Smooth muscle cell (in vitro differentiated cells): ENCODE measurements around the gene OSBPL5. TPM values are rescaled to one million over a fixed set of nuclear protein-coding genes. Genes with fewer than 3 reads are reported as not detected.

Source experiments
- DNase-seq: peaks from one replicate; lab custom pipeline; 2025; ENCODE audit not compliant: unreplicated experiment; lab: John Stamatoyannopoulos, UW
- H2AFZ ChIP-seq: fragments of 200-600 bp; sonication (generic); 2 replicates; pipeline ENCODE4 v1.6.0; 2016; ENCODE audit warnings: antibody characterized with exemption, low read depth, mild to moderate bottlenecking
- H3F3A ChIP-seq: fragments of 200-600 bp; sonication (generic); 2 replicates; pipeline ENCODE4 v1.6.0; 2017; ENCODE audit warnings: antibody characterized with exemption, low read depth
- H3K27ac ChIP-seq: fragments of 200-600 bp; sonication (generic); 2 replicates; pipeline ENCODE4 v1.5.1; 2016; ENCODE audit warnings: low read depth, mild to moderate bottlenecking
- H3K27me3 ChIP-seq: fragments of 200-600 bp; sonication (generic); 2 replicates; pipeline ENCODE4 v1.6.1; 2016; ENCODE audit warnings: low read depth, mild to moderate bottlenecking
- H3K36me3 ChIP-seq: fragments of 200-600 bp; sonication (generic); 2 replicates; pipeline ENCODE4 v1.5.1; 2016; ENCODE audit warnings: low read depth
- H3K4me1 ChIP-seq: fragments of 200-600 bp; sonication (generic); 2 replicates; pipeline ENCODE4 v1.5.1; 2016; ENCODE audit warnings: low read depth
- H3K4me2 ChIP-seq: fragments of 200-600 bp; sonication (generic); 2 replicates; pipeline ENCODE4 v1.6.0; 2016; ENCODE audit warnings: mild to moderate bottlenecking
- H3K4me3 ChIP-seq: fragments of 200-600 bp; sonication (generic); 2 replicates; pipeline ENCODE4 v1.5.1; 2016; ENCODE audit warnings: mild to moderate bottlenecking
- H3K79me2 ChIP-seq: fragments of 200-600 bp; sonication (generic); 2 replicates; pipeline ENCODE4 v1.6.0; 2016; ENCODE audit warnings: low read depth, mild to moderate bottlenecking
- H3K9ac ChIP-seq: fragments of 200-600 bp; sonication (generic); 2 replicates; pipeline ENCODE4 v1.6.0; 2016; ENCODE audit warnings: low read depth
- H3K9me3 ChIP-seq: fragments of 200-600 bp; sonication (generic); replicated peaks from 2 replicates; pipeline ENCODE4 v1.5.1; 2016; ENCODE audit warnings: low read depth
- H4K20me1 ChIP-seq: fragments of 200-600 bp; sonication (generic); 2 replicates; pipeline ENCODE4 v1.6.0; 2016; ENCODE audit warnings: low read depth
- WGBS: methylation state at CpG from one replicate; pipeline ENCODE4 v1.1.7; 2016; ENCODE audit warnings: low lambda C conversion rate; 5-methylcytosine and 5-hydroxymethylcytosine counted together
- polyA plus RNA-seq: library from polyadenylated mRNA; unstranded; fragments of >200 nt; fragmentation: Nextera tagmentation; extraction: Ambion mirVana; gene quantifications from 2 replicates; pipeline ENCODE4 v1.2.1, GENCODE V29; 2016
- total RNA-seq: library from RNA; depleted of rRNA; stranded (reverse); fragments of >200 nt; gene quantifications from 2 replicates; pipeline ENCODE4 v1.2.3, GENCODE V29; 2014
- TF ChIP-seq, protein P1 (sequence below): fragments of 200-600 bp; sonication (generic); IDR thresholded peaks from 2 replicates; pipeline ENCODE4 v1.5.1; 2017; ENCODE audit warnings: borderline replicate concordance, mild to moderate bottlenecking, antibody characterized with exemption; ENCODE audit not compliant: insufficient read depth, poor library complexity, severe bottlenecking

Gene OSBPL5
- total and polyA plus RNA-seq, 2 experiments from 2014 or later = 27.3 to 43.4 TPM

DNA sequence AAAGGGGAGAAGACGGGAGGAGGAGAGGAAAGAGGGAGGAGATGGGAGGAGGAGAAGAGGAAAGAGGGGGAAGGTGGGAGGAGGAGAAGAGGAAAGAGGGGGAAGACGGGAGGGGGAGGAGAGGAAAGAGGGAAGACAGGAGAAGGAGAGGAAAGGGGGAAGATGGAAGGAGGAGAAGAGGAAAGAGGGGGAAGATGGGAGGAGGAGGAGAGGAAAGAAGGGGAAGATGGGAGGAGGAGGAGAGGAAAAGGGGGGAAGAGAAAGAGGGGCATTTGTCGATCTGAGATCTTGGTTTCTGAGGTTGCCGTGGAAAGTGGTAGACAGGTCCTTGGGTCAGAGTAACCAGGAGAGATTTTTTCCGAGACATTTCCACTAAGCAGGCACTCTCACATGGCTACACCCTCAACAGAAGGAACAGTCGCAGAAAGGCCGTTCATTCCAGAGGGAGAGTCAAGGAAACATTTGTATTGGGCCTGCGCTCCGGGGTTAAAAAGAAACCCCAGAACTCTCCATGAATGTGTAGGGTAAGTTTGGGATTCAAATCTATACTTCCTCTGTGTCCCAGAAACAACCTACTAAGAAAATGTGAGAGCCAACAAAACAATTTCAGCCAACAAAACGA is 68.1 kb downstream of the OSBPL5 start:
- Histone ChIP-seq H3K36me3 (peaks cover 6% of the 10 kb centered on the region), H3K4me1 (peaks cover 9% of the 10 kb centered on the region), H3K27ac (peak overlapping the region; percentile 95), H3K27me3 (no peaks in the 10 kb centered on the region), H4K20me1 (no peaks in the 10 kb centered on the region), H3K79me2 (no peaks in the 10 kb centered on the region), H3K9ac (no peak overlapping the region), H3K9me3 (no peaks in the 10 kb centered on the region), H3F3A (peaks cover 3% of the 10 kb centered on the region), H2AFZ (no peak overlapping the region), H3K4me2 (no peak overlapping the region), H3K4me3 (no peak overlapping the region)
- 93% methylated on average over 9 of the region's 10 CpGs for WGBS
- no peak for DNase-seq
- TF ChIP-seq, protein P1, sequence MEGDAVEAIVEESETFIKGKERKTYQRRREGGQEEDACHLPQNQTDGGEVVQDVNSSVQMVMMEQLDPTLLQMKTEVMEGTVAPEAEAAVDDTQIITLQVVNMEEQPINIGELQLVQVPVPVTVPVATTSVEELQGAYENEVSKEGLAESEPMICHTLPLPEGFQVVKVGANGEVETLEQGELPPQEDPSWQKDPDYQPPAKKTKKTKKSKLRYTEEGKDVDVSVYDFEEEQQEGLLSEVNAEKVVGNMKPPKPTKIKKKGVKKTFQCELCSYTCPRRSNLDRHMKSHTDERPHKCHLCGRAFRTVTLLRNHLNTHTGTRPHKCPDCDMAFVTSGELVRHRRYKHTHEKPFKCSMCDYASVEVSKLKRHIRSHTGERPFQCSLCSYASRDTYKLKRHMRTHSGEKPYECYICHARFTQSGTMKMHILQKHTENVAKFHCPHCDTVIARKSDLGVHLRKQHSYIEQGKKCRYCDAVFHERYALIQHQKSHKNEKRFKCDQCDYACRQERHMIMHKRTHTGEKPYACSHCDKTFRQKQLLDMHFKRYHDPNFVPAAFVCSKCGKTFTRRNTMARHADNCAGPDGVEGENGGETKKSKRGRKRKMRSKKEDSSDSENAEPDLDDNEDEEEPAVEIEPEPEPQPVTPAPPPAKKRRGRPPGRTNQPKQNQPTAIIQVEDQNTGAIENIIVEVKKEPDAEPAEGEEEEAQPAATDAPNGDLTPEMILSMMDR = no peak

GRCh38 chr11:3095712-3096361 is 69.3 kb downstream of the OSBPL5 start:
- Histone ChIP-seq H4K20me1 (no peaks in the 10 kb centered on the region), H3F3A (peaks cover 3% of the 10 kb centered on the region), H3K9me3 (no peaks in the 10 kb centered on the region), H3K4me1 (peaks cover 9% of the 10 kb centered on the region), H3K27me3 (no peaks in the 10 kb centered on the region), H3K4me3 (no peak overlapping the region), H2AFZ (no peak overlapping the region), H3K79me2 (no peaks in the 10 kb centered on the region), H3K9ac (peak overlapping the region; percentile 69), H3K27ac (peak overlapping the region; percentile 95), H3K4me2 (peak overlapping the region; percentile 60), H3K36me3 (peaks cover 6% of the 10 kb centered on the region)
- no peak for DNase-seq
- TF ChIP-seq, protein P1 = no peak
- 25% methylated on average over 15 of the region's 15 CpGs for WGBS

GRCh38 chr11:3094223-3094824 is 70.8 kb downstream of the OSBPL5 start:
- peaks cover 4% of the 10 kb centered on the region for H3K36me3 ChIP-seq
- TF ChIP-seq, protein P1 = no peak
- DNase-seq = no peak

More at GRCh38 chr11:3094223-3094824, 70.8 kb downstream of the OSBPL5 start:
- peaks cover 9% of the 10 kb centered on the region for H3K4me1 ChIP-seq
- H2AFZ ChIP-seq = no peak overlapping the region
- WGBS = 94% methylated on average over 21 of the region's 21 CpGs
- no peaks in the 10 kb centered on the region for H3K27me3 ChIP-seq
- peaks cover 3% of the 10 kb centered on the region for H3F3A ChIP-seq
- no peak overlapping the region for H3K4me2 ChIP-seq
- H3K9me3 ChIP-seq = no peaks in the 10 kb centered on the region
- no peak overlapping the region for H3K4me3 ChIP-seq
- H3K9ac ChIP-seq = no peak overlapping the region
- no peaks in the 10 kb centered on the region for H3K79me2 ChIP-seq
- no peak overlapping the region for H3K27ac ChIP-seq
- no peaks in the 10 kb centered on the region for H4K20me1 ChIP-seq
